OCI-LY7 (cell line): Measurements from ENCODE around the gene MAP3K20. TPM values are rescaled to one million over a fixed set of nuclear protein-coding genes. Genes with fewer than 3 reads are reported as not detected.

Source experiments
- BruUV-seq: library from RNA; stranded (reverse); fragments of 400-500 nt; replicated peaks from 2 replicates; lab custom pipeline; 2021; lab: Mats Ljungman, UMichigan
- CTCF ChIA-PET: fragments of 300-600 bp; sonication (Branson Sonifier 250); formaldehyde crosslinking; loops from one replicate; lab custom pipeline; 2022; ENCODE audit warnings: antibody characterized with exemption; ENCODE audit not compliant: unreplicated experiment; lab: Charles Lee
- POLR2A ChIA-PET: fragments of 300-600 bp; sonication (Branson Sonifier 250); formaldehyde crosslinking; loops from one replicate; lab custom pipeline; 2022; ENCODE audit warnings: antibody characterized with exemption; lab: Charles Lee
- DNase-seq: peaks from one replicate; pipeline ENCODE4 v3.0.0-alpha.2; 2015; ENCODE audit warnings: low spot score
- H2AFZ ChIP-seq: fragments of 200-600 bp; sonication (generic), shearing (Covaris generic); 2 replicates; pipeline ENCODE4 v1.6.1; 2014; ENCODE audit warnings: mild to moderate bottlenecking, antibody characterized with exemption, low read length, moderate library complexity
- H3K27ac ChIP-seq: fragments of 200-600 bp; sonication (generic); 2 replicates; pipeline ENCODE4 v1.5.1; 2014; ENCODE audit warnings: mixed run types, low read depth, mild to moderate bottlenecking, moderate library complexity, low read length, inconsistent platforms; ENCODE audit not compliant: poor library complexity, severe bottlenecking
- H3K36me3 ChIP-seq: fragments of 200-600 bp; sonication (generic); 2 replicates; pipeline ENCODE4 v1.6.1; 2014; ENCODE audit warnings: mild to moderate bottlenecking, antibody characterized with exemption, low read length, moderate library complexity, mixed read lengths; ENCODE audit not compliant: insufficient read depth
- H3K4me1 ChIP-seq: fragments of 200-600 bp; sonication (generic); 2 replicates; pipeline ENCODE4 v1.5.1; 2014; ENCODE audit warnings: mild to moderate bottlenecking, low read length; ENCODE audit not compliant: insufficient read depth, poor library complexity, severe bottlenecking
- H3K4me2 ChIP-seq: fragments of 200-600 bp; sonication (generic); 2 replicates; pipeline ENCODE4 v1.6.1; 2014; ENCODE audit warnings: mild to moderate bottlenecking, low read length
- H3K4me3 ChIP-seq: fragments of 200-600 bp; sonication (generic); 2 replicates; pipeline ENCODE4 v1.5.1; 2014; ENCODE audit warnings: mild to moderate bottlenecking, low read depth, low read length; ENCODE audit not compliant: poor library complexity, severe bottlenecking
- H3K79me2 ChIP-seq: fragments of 200-600 bp; sonication (generic); 2 replicates; pipeline ENCODE4 v1.6.1; 2016; ENCODE audit warnings: low read depth, mild to moderate bottlenecking, low read length, moderate library complexity, mixed read lengths; ENCODE audit not compliant: insufficient read depth
- H3K9me2 ChIP-seq: fragments of 200-600 bp; sonication (generic); 2 replicates; pipeline ENCODE4 v1.6.1; 2016; ENCODE audit warnings: mild to moderate bottlenecking, low read length, mixed read lengths; ENCODE audit not compliant: insufficient read depth
- H3K9me3 ChIP-seq: fragments of 200-600 bp; sonication (generic); 2 replicates; pipeline ENCODE4 v1.6.1; 2014; ENCODE audit warnings: mild to moderate bottlenecking, mixed run types, low read length, mixed read lengths
- H4K20me1 ChIP-seq: fragments of 200-600 bp; sonication (generic); 2 replicates; pipeline ENCODE4 v1.6.1; 2014; ENCODE audit warnings: mild to moderate bottlenecking, antibody characterized with exemption, low read length, moderate library complexity, mixed read lengths; ENCODE audit not compliant: insufficient read depth
- CTCF ChIP-seq: fragments of 200-600 bp; sonication (generic); conservative IDR thresholded peaks from 2 replicates; pipeline ENCODE4 v1.5.1; 2014; ENCODE audit warnings: mild to moderate bottlenecking, antibody characterized with exemption, low read length, moderate library complexity, mixed read lengths
- EZH2phosphoT487 ChIP-seq: fragments of 200-600 bp; sonication (generic); IDR thresholded peaks from 2 replicates; pipeline ENCODE4 v1.6.1; 2018; ENCODE audit warnings: low read depth, borderline replicate concordance, mild to moderate bottlenecking, mixed run types, antibody characterized with exemption, low read length, moderate library complexity, mixed read lengths
- intact Hi-C: fragments of 100-400 bp; cut with micrococcal nuclease; formaldehyde crosslinking; loops from one replicate; pipeline ENCODE4 v1.10.0; 2022; ENCODE audit not compliant: unreplicated experiment
- total RNA-seq, 2 experiments: library from RNA; depleted of rRNA in 1 of 2; stranded (reverse); fragments of >200 nt in 1 of 2; shearing (Covaris generic) in 1 of 2; gene quantifications; 2 replicates each; pipeline ENCODE4 v1.2.3, GENCODE V29; 2014 to 2022

MAP3K20 gene
- total RNA-seq, 2 experiments from 2014 or later: 8.2 to 17.9 TPM

GRCh38 chr2:173040729-173041128, 34.9 kb upstream of the MAP3K20 start:
- ChIA-PET CTCF (no interaction called here), POLR2A (no interaction called here)
- no peaks in the 10 kb centered on the region for H3K9me3 ChIP-seq
- H4K20me1 ChIP-seq: no peaks in the 10 kb centered on the region
- H3K4me2 ChIP-seq: no peak overlapping the region
- H3K79me2 ChIP-seq: no peaks in the 10 kb centered on the region
- H3K27ac ChIP-seq: no peak overlapping the region
- H3K4me1 ChIP-seq: no peaks in the 10 kb centered on the region
- intact Hi-C loops: no loop called here
- H3K36me3 ChIP-seq: no peaks in the 10 kb centered on the region
- no TSS peak for BruUV-seq
- no peak for TF ChIP-seq EZH2phosphoT487
- TF ChIP-seq CTCF: no peak
- no peak for DNase-seq
- no peak overlapping the region for H2AFZ ChIP-seq
- H3K4me3 ChIP-seq: no peak overlapping the region
- H3K9me2 ChIP-seq: no peaks in the 10 kb centered on the region

GRCh38 chr2:173043476-173043875, 32.2 kb upstream of the MAP3K20 start:
- Histone ChIP-seq H3K9me2 (no peaks in the 10 kb centered on the region), H3K36me3 (no peaks in the 10 kb centered on the region), H3K9me3 (no peaks in the 10 kb centered on the region), H3K4me3 (no peak overlapping the region), H3K79me2 (no peaks in the 10 kb centered on the region), H3K4me2 (no peak overlapping the region), H3K4me1 (no peaks in the 10 kb centered on the region), H3K27ac (no peak overlapping the region), H4K20me1 (no peaks in the 10 kb centered on the region), H2AFZ (no peak overlapping the region)
- ChIA-PET CTCF (no interaction called here), POLR2A (no interaction called here)
- no TSS peak for BruUV-seq
- TF ChIP-seq EZH2phosphoT487: no peak
- no peak for TF ChIP-seq CTCF
- intact Hi-C loops: no loop called here
- DNase-seq: no peak

- H3K9me3 ChIP-seq: no peaks in the 10 kb centered on the region
- no peak overlapping the region for H3K27ac ChIP-seq
- H3K4me2 ChIP-seq: no peak overlapping the region
- no peak overlapping the region for H3K4me3 ChIP-seq
- ChIA-PET CTCF (no interaction called here), POLR2A (interaction anchor here (0.6 kb wide), 1 partner anchor 50 kb away, joined by 4 read pairs; no protein-coding TSS in a partner anchor)
- no peak overlapping the region for H2AFZ ChIP-seq
- H3K36me3 ChIP-seq: no peaks in the 10 kb centered on the region
- H3K79me2 ChIP-seq: no peaks in the 10 kb centered on the region
- no peaks in the 10 kb centered on the region for H3K4me1 ChIP-seq
- no peaks in the 10 kb centered on the region for H4K20me1 ChIP-seq
- TF ChIP-seq CTCF (no peak), EZH2phosphoT487 (no peak)
- intact Hi-C loops: no loop called here
- no TSS peak for BruUV-seq
- no peak for DNase-seq
- H3K9me2 ChIP-seq: no peaks in the 10 kb centered on the region
Measured at GRCh38 chr2:173043897-173044519, 31.6 kb upstream of the MAP3K20 start.
